GM12874 (cell line): ENCODE measurements around the gene CDC42EP4.

Source experiments
- TF ChIP-seq, protein P1 (sequence below): IDR thresholded peaks from 2 replicates; pipeline ENCODE4 v1.5.1; 2011; ENCODE audit warnings: low read depth, mild to moderate bottlenecking, control low read depth, low read length, moderate library complexity; ENCODE audit not compliant: insufficient read depth

CDC42EP4 gene

DNA sequence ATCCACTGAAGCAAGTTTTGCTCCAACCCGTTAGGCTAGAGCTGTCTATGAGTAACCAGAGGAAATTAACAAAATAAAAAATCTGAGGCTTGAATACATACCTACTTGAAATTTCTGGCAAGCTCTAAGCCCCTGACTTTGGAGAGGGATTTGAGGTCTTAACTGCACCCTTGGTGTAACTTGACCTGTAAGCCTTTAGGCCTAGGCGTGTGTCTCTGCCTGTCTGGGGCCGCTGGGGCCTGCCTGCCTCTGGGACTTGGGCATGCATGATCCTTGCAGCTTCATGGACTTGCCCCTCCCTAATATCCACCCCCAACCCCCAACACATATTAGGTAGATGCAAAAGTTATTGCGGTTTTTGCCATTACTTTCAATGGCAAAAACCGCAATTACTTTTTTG is 3.7 kb upstream of the CDC42EP4 start:
- TF ChIP-seq, protein P1, sequence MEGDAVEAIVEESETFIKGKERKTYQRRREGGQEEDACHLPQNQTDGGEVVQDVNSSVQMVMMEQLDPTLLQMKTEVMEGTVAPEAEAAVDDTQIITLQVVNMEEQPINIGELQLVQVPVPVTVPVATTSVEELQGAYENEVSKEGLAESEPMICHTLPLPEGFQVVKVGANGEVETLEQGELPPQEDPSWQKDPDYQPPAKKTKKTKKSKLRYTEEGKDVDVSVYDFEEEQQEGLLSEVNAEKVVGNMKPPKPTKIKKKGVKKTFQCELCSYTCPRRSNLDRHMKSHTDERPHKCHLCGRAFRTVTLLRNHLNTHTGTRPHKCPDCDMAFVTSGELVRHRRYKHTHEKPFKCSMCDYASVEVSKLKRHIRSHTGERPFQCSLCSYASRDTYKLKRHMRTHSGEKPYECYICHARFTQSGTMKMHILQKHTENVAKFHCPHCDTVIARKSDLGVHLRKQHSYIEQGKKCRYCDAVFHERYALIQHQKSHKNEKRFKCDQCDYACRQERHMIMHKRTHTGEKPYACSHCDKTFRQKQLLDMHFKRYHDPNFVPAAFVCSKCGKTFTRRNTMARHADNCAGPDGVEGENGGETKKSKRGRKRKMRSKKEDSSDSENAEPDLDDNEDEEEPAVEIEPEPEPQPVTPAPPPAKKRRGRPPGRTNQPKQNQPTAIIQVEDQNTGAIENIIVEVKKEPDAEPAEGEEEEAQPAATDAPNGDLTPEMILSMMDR = no peak

DNA sequence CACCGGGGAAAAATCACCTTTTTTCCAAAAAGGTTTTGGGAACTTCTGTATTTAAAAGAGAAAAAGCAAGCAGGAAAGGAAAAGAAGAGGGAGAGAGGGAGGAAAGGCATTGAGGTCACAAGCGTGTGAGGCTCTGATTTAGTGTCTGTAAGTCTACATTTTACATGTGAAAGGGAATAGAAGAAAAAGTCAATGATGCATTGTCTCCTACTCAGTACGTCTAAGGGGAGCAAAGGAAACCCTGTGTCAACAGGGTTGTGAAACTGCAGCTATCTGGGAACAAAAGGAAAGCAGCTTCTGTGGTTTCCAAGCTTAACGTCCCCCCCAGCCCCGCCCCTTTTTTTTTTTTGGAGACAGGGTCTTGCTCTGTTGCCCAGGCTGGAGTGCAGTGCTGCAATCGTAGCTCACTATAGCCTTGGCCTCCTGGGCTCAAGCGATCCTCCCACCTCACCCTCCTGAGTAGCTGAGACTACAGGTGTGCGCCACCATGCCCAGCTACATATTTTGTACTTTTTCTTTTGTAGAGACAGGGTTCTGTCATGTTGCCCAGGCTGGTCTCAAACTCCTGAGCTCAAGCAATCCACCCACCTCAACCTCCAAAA is 1.8 kb upstream of the CDC42EP4 start:
- TF ChIP-seq, protein P1 = no peak

DNA sequence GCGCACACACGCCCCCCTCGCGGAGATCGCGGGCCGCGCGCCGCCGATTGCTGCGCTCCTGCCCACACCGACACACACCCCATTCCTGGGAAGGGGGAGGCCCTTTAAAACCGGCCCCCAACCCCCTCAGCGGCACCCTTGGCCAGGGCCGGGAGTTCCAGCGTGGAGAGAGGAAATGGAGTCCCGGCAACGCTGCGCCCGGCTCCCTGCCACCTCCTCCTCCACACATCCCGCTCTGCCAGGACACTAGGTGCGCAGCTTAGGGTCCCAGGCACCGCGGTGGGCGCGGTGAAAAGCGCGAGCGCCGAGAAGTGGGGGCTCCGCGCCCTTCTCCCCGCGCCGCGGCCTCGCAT is 397 bp downstream of the CDC42EP4 start:
- TF ChIP-seq, protein P1 = no peak

DNA sequence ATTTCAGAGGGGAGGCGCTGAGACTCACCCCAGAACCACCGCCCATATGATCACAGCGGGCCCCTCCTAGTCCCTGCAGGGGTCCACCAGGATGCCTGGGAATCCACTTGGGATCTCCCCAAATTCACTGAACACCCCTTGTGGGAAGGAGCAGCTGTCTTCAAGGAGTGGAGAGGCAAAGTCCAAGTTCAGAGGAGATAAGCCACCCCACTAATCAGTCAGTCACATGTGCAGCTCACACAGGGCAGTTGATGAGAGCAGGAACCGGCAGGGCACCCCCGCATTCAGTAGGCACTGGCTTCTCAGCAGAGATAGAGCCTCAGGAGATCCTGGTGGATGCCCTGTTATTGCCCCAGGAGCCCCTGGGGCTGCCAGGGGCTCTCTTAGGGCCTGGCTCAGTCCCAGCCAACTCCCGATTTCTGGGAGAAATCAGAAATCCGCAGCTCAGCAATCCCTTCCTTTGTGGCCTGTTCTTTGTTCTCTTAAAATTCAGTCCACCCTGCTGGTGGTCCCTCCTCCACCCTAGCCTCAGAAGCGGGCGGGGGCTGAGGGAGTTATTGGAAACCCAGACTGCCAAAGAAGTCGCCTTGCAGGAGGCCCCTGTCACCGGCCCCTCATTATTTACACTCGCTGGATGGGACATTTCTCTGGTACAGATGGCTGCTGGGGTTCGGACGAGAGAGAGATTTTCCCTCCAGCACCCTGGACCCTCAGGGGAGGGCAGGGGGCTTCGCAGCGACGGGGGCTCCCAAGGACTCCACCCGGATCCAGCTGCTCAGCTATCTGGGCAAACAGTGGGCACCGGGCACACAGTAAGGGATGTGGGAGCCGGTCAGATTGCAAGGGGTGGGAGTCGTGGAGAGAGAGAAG is 1.8 kb downstream of the CDC42EP4 start:
- TF ChIP-seq, protein P1 = no peak

DNA sequence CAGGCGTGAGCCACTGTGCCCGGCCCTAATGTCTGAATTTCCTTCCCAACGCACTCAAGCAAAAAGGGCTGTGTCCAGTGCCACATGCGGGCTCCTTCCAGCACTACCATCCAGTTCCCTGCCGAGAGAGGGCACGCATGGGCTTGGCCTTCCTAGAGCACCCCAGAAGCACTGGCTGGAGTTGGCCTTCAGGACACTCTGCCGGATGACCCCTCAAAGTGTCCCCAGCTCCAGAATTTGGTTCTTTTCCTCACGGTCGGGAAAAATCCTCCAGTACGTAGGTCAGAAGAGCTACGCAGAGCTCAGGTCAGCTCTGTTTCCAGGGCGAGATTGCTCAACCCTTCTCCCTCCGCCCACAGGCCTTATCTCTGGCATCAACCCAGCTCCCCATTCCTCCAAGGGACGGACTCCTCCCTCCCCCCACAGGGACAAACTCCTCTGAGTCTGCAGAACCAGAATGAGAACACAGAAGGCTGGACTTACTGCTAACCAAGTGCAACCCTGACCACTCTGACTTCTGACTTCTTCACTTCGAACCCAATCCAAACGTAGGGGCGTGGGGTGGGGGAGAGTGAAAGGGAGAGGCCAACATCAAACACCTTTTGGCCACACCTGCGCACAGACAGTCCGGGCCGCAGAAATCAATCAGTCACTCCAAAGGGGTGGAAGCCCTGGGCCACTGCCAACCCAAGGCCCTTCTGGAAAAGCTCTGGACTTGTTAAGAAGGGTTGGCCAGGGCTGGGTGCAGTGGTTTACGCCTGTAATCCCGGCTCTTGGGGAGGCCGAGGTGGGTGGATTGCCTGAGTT is 3.6 kb downstream of the CDC42EP4 start:
- TF ChIP-seq, protein P1 = no peak

DNA sequence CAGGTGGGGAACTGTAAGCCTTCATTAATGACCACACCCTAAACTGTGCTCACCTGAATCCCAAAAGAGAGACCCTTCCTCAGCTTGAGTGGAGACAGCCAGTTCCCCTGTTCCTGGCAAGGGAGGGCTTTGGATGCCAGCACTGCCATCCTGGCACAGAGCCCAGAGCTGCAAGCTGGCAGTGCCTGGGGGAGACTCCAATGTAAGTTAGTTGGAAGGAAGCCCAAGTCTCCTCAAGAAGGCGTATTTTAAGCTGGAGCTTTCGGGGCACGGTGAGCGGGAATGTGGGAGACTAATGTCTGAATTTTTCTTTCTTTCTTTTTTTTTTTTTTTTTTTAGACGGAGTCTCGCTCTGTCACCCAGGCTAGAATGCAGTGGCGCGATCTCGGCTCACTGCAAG is 4.7 kb downstream of the CDC42EP4 start:
- TF ChIP-seq, protein P1 = no peak
